T-helper 1 cell treated with Interleukin-12 subunit alpha and Interleukin-12 subunit beta and Interleukin-4 antibody, amounts not matched to agents 30 ng/mL and 1 ng/mL, for 36 hours (primary cell): ENCODE results near the gene TMOD3. TPM values are rescaled to one million over a fixed set of nuclear protein-coding genes. Genes with fewer than 3 reads are reported as not detected.

Experiments used
- total RNA-seq: library from RNA; stranded (reverse); gene quantifications from 2 replicates; pipeline ENCODE4 v1.2.3, GENCODE V29; 2022

TMOD3 gene
- total RNA-seq, 1 donor from 2014 or later, result 63.9 TPM

Other genes with a start within 250 kb of the TMOD3 start
- 5.2 and 5.3 TPM in 2 replicates for gene DMXL2, start 206.9 kb upstream of the TMOD3 start, total RNA-seq
- gene SCG3, start 148.2 kb upstream of the TMOD3 start, total RNA-seq, result not detected in 2 replicates
- gene LYSMD2, start 92.0 kb upstream of the TMOD3 start, total RNA-seq, result 25.7 and 26.1 TPM in 2 replicates
- gene TMOD2, start 78.1 kb upstream of the TMOD3 start, total RNA-seq, result 10.0 and 10.6 TPM in 2 replicates
- 29.4 and 30.8 TPM in 2 replicates for gene LEO1, start 142.1 kb downstream of the TMOD3 start, total RNA-seq
- gene MAPK6, start 189.6 kb downstream of the TMOD3 start, total RNA-seq, result 31.4 and 31.6 TPM in 2 replicates